ENCODE results near the gene USP50.

GRCh38 chr15:50513001-50513400 lies 33.5 kb downstream of the USP50 start:
- TF ChIP-seq TOX (CRISPR knock-in tag; IDR thresholded peaks at IDR 0.05; ENCODE audit: borderline replicate concordance) = no peak
- no peak for TF ChIP-seq ZNF565 (CRISPR knock-in tag; conservative IDR thresholded peaks at IDR 0.05; ENCODE audit: low read depth)
